B cell (primary cell): Measurements from ENCODE around the gene HHAT. TPM values are rescaled to one million over a fixed set of nuclear protein-coding genes. Genes with fewer than 3 reads are reported as not detected.

Experiments used
- ATAC-seq: fragments of 200-7000 bp; cut with Tn5 transposase; one replicate; pipeline ENCODE4 v1.10.0; 2021; ENCODE audit warnings: low read depth, mild to moderate bottlenecking, moderate number of reproducible peaks, moderate library complexity
- CTCF ChIA-PET: fragments of 350-600 bp; sonication (Branson Sonifier 250); formaldehyde crosslinking; loops from one replicate; lab custom pipeline; 2021; ENCODE audit warnings: antibody characterized with exemption, inconsistent platforms; lab: Charles Lee
- POLR2A ChIA-PET: fragments of 350-600 bp; sonication (Branson Sonifier 250); formaldehyde crosslinking; loops from one replicate; lab custom pipeline; 2021; ENCODE audit warnings: antibody characterized with exemption; lab: Charles Lee
- DNase-seq: peaks from one replicate; pipeline ENCODE4 v3.0.0; 2013
- H2AFZ ChIP-seq: 2 replicates; pipeline ENCODE4 v1.6.1; 2012; ENCODE audit warnings: mild to moderate bottlenecking, low read depth, low read length; ENCODE audit not compliant: insufficient read depth, poor library complexity, severe bottlenecking
- H3K27ac ChIP-seq, 2 donors: 1 replicate in 1 of 2; 2 replicates in 1 of 2; pipeline ENCODE4 v1.5.1; 2012 to 2013; ENCODE audit warnings: low read length in 2 of 2, mild to moderate bottlenecking in 2 of 2, moderate library complexity in 1 of 2
- H3K27me3 ChIP-seq, 4 experiments: fragments of 200-600 bp in 1 of 4; sonication (generic) in 1 of 4; replicated peaks in 1 of 4; 1 replicate in 2 of 4; 2 replicates in 2 of 4; pipeline versions ENCODE4 v1.6.1 to v1.7.0; 2013 to 2016; ENCODE audit warnings: low read length in 3 of 4, mild to moderate bottlenecking in 2 of 4, mixed read lengths in 1 of 4, moderate library complexity in 1 of 4; ENCODE audit not compliant: insufficient read depth in 4 of 4, control insufficient read depth in 3 of 4; ENCODE audit errors: control extremely low read depth in 1 of 4
- H3K36me3 ChIP-seq, 2 experiments: replicated peaks in 1 of 2; 1 replicate in 1 of 2; 2 replicates in 1 of 2; pipeline versions ENCODE4 v1.6.1 to v1.7.1; 2013; ENCODE audit warnings: low read length in 1 of 2; ENCODE audit not compliant: insufficient read depth in 2 of 2, control insufficient read depth in 1 of 2; ENCODE audit errors: control extremely low read depth in 1 of 2, extremely low read depth in 1 of 2
- H3K4me1 ChIP-seq, 2 donors: fragments of 200-600 bp in 1 of 2; sonication (generic) in 1 of 2; 1 replicate in 1 of 2; 2 replicates in 1 of 2; pipeline versions ENCODE4 v1.5.1 to v1.6.1; 2013 to 2017; ENCODE audit warnings: low read length in 2 of 2; ENCODE audit not compliant: control insufficient read depth in 2 of 2, insufficient read depth in 2 of 2
- H3K4me2 ChIP-seq: replicated peaks from 2 replicates; pipeline ENCODE3; 2012; ENCODE audit warnings: mild to moderate bottlenecking, low read depth, low read length; ENCODE audit not compliant: poor library complexity, severe bottlenecking
- H3K4me3 ChIP-seq, 5 experiments: fragments of 200-600 bp in 1 of 5; sonication (generic) in 1 of 5; 1 replicate in 3 of 5; 2 replicates in 2 of 5; pipeline versions ENCODE4 v1.5.1 to v1.7.0; 2011 to 2016; ENCODE audit warnings: low read length in 4 of 5, mild to moderate bottlenecking in 4 of 5, low read depth in 2 of 5, control low read depth in 1 of 5, moderate library complexity in 1 of 5; ENCODE audit not compliant: insufficient read depth in 1 of 5; ENCODE audit errors: control extremely low read depth in 1 of 5, extremely low read depth in 1 of 5
- H3K79me2 ChIP-seq: fragments of 200-600 bp; sonication (generic); one replicate; pipeline ENCODE4 v1.6.0; 2016; ENCODE audit warnings: low read length; ENCODE audit not compliant: control insufficient read depth, insufficient read depth
- H3K9ac ChIP-seq: fragments of 200-600 bp; sonication (generic); 2 replicates; pipeline ENCODE4 v1.6.1; 2017; ENCODE audit warnings: mild to moderate bottlenecking, low read length, moderate library complexity
- H3K9me3 ChIP-seq, 3 donors: one replicate each; pipeline versions ENCODE4 v1.6.1 to v1.7.1; 2013; ENCODE audit warnings: low read length in 2 of 3; ENCODE audit not compliant: control insufficient read depth in 2 of 3, insufficient read depth in 1 of 3; ENCODE audit errors: control extremely low read depth in 1 of 3
- H4K20me1 ChIP-seq: 2 replicates; pipeline ENCODE4 v1.6.0; 2012; ENCODE audit warnings: mild to moderate bottlenecking, low read length; ENCODE audit not compliant: insufficient read depth, control insufficient read depth, poor library complexity, severe bottlenecking
- H3K27ac Mint-ChIP-seq: one replicate; pipeline ENCODE4 v1.8.0; 2021; ENCODE audit warnings: mixed read lengths
- H3K27me3 Mint-ChIP-seq: one replicate; pipeline ENCODE4 v1.8.0; 2021; ENCODE audit warnings: mixed read lengths
- H3K4me1 Mint-ChIP-seq: one replicate; pipeline ENCODE4 v1.8.0; 2021; ENCODE audit warnings: mixed read lengths
- H3K4me3 Mint-ChIP-seq: one replicate; pipeline ENCODE4 v1.8.0; 2021; ENCODE audit warnings: mixed read lengths
- H3K9me3 Mint-ChIP-seq: one replicate; pipeline ENCODE4 v1.8.0; 2022; ENCODE audit warnings: mixed read lengths; ENCODE audit not compliant: insufficient read depth
- EZH2 ChIP-seq: IDR thresholded peaks from 2 replicates; pipeline ENCODE4 v1.6.1; 2012; ENCODE audit warnings: borderline replicate concordance, low read depth, mild to moderate bottlenecking, moderate library complexity, low read length; ENCODE audit not compliant: insufficient read depth, poor library complexity, severe bottlenecking
- WGBS: methylation state at CpG from one replicate; pipeline ENCODE4 v1.1.5; 2013; ENCODE audit warnings: missing lambda C conversion rate; ENCODE audit not compliant: insufficient coverage; 5-methylcytosine and 5-hydroxymethylcytosine counted together
- intact Hi-C: fragments of 100-400 bp; cut with micrococcal nuclease; formaldehyde crosslinking; loops from one replicate; pipeline ENCODE4 v1.10.0; 2022
- polyA plus RNA-seq: library from polyadenylated mRNA; depleted of rRNA; stranded (reverse); fragments of >200 nt; gene quantifications from 2 replicates; pipeline ENCODE4 v1.2.3, GENCODE V29; 2012
- total RNA-seq, 2 donors: library from RNA; stranded (reverse); fragments of 120-200 nt in 1 of 2; gene quantifications; 1 replicate in 1 of 2; 2 replicates in 1 of 2; pipeline versions ENCODE4 v1.2.3 to v1.2.4, GENCODE V29; 2013 to 2022
- TF ChIP-seq, protein P1 (sequence below): fragments of 200-600 bp; IDR thresholded peaks from one replicate; pipeline ENCODE4 v1.8.0; 2022; ENCODE audit warnings: antibody characterized with exemption, mild to moderate bottlenecking

Gene HHAT
- total and polyA plus RNA-seq, 2 donors (not counting 1 experiment from before 2014, with no cell fraction given), result 4.0 to 28.2 TPM

- H3K4me3 Mint-ChIP-seq, result no peak overlapping the region
- no peak overlapping the region for H3K9ac ChIP-seq
- H3K9me3 ChIP-seq, result no peaks in the 10 kb centered on the region
- no peak overlapping the region for H3K4me3 ChIP-seq
- ChIA-PET POLR2A (no interaction called here), CTCF (no interaction called here)
- intact Hi-C loops, result no loop called here
- ATAC-seq (no peak), DNase-seq (no peak)
- H3K27me3 Mint-ChIP-seq, result no peaks in the 10 kb centered on the region
- no peak for TF ChIP-seq EZH2
- TF ChIP-seq, protein P1, sequence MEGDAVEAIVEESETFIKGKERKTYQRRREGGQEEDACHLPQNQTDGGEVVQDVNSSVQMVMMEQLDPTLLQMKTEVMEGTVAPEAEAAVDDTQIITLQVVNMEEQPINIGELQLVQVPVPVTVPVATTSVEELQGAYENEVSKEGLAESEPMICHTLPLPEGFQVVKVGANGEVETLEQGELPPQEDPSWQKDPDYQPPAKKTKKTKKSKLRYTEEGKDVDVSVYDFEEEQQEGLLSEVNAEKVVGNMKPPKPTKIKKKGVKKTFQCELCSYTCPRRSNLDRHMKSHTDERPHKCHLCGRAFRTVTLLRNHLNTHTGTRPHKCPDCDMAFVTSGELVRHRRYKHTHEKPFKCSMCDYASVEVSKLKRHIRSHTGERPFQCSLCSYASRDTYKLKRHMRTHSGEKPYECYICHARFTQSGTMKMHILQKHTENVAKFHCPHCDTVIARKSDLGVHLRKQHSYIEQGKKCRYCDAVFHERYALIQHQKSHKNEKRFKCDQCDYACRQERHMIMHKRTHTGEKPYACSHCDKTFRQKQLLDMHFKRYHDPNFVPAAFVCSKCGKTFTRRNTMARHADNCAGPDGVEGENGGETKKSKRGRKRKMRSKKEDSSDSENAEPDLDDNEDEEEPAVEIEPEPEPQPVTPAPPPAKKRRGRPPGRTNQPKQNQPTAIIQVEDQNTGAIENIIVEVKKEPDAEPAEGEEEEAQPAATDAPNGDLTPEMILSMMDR, result no peak
- H3K9me3 Mint-ChIP-seq, result no peaks in the 10 kb centered on the region
- H3K27me3 ChIP-seq, result no peaks in the 10 kb centered on the region
- no peaks in the 10 kb centered on the region for H4K20me1 ChIP-seq
- H3K4me1 ChIP-seq, result no peaks in the 10 kb centered on the region
- no peaks in the 10 kb centered on the region for H3K79me2 ChIP-seq
- no peak overlapping the region for H2AFZ ChIP-seq
- no peak overlapping the region for H3K27ac ChIP-seq
- H3K27ac Mint-ChIP-seq, result no peak overlapping the region
- H3K36me3 ChIP-seq, result no peaks in the 10 kb centered on the region
- H3K4me2 ChIP-seq, result no peak overlapping the region
- H3K4me1 Mint-ChIP-seq, result peaks cover 8% of the 10 kb centered on the region
- WGBS, result 86% methylated on average over 2 of the region's 4 CpGs
These were observed 333.8 kb downstream of the HHAT start for GRCh38 chr1:210662291-210663050.

GRCh38 chr1:210663730-210664573 is 335.2 kb downstream of the HHAT start:
- H3K4me3 ChIP-seq, result no peak overlapping the region
- H3K4me2 ChIP-seq, result peak overlapping the region; percentile 23
- 69% methylated on average over 4 of the region's 7 CpGs for WGBS
- H4K20me1 ChIP-seq, result no peaks in the 10 kb centered on the region
- H3K4me1 ChIP-seq, result no peaks in the 10 kb centered on the region
- no peak for DNase-seq
- peak overlapping the region; percentile 20 for H2AFZ ChIP-seq
- no peaks in the 10 kb centered on the region for H3K36me3 ChIP-seq
- TF ChIP-seq EZH2, result no peak
- TF ChIP-seq, protein P1, result no peak
- H3K27me3 Mint-ChIP-seq, result no peaks in the 10 kb centered on the region
- H3K9me3 ChIP-seq, result no peaks in the 10 kb centered on the region
- no peak overlapping the region for H3K27ac ChIP-seq
- H3K27me3 ChIP-seq, result no peaks in the 10 kb centered on the region
- no peaks in the 10 kb centered on the region for H3K9me3 Mint-ChIP-seq
- ATAC-seq, result no peak
- H3K4me1 Mint-ChIP-seq, result peaks cover 8% of the 10 kb centered on the region
- H3K27ac Mint-ChIP-seq, result no peak overlapping the region
- no peak overlapping the region for H3K9ac ChIP-seq
- no peaks in the 10 kb centered on the region for H3K79me2 ChIP-seq
- intact Hi-C loops, result no loop called here
- ChIA-PET POLR2A (no interaction called here), CTCF (no interaction called here)
- H3K4me3 Mint-ChIP-seq, result no peak overlapping the region
